ENCODE results near the gene SPPL3.

- TF ChIP-seq EZH2 (IDR thresholded peaks at IDR 0.05) (no peak), POLR2AphosphoS5 (IDR thresholded peaks at IDR 0.05; ENCODE audit: borderline replicate concordance, low read depth, low read length) (no peak)
These were observed 146.9 kb downstream of the SPPL3 start for GRCh38 chr12:120757226-120757742.

All from SK-N-MC (cell line).